ENCODE data around the gene RBFOX2. TPM values are rescaled to one million over a fixed set of nuclear protein-coding genes. Genes with fewer than 3 reads are reported as not detected.
A peak's percentile ranks its signal among the peaks of the same experiment; 100 is the strongest.

RBFOX2 gene
- total and polyA plus RNA-seq, 2 of the 13 experiments (the other 11 are each of a cell fraction or from before 2014, with no cell fraction given): 37.3 to 40.4 TPM

DNA sequence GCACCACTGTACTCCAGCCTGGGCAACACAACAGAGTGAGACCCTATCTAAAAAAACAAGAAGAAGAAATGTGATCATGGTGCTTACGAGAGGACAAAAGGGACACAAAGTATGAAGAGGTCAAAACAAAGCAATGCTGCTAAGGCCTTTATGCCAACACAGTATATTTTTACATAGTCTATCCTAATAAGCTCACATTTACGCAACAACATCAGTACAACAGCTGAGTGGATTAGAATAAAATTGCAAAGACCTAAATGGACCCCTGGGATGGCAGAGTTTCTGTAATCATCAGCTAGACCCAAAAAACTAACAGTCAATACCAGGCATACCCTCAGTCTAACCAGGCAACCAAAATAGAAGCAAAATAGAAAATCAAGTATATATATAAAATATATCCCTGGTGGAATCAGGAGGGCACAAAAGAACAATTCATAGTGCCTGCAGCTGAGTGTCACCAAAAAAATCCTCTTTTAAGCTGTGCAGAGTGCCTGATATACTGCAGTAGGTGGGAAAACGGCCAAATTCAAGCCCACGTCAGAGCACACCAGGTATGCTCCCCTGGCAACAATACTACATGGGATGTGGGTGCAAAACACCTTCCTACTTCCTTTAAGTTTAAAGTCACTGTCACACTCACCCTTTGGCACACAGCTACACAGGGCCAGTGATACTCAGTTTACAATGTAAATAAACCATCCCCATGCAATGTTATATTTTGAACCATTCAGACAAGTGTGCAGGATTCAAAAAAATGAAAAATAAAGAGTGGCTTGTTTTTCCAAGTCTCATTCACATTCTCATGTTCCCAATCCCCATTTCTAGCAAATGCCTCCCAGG is 57.8 kb downstream of the RBFOX2 start:
- Histone ChIP-seq H3K79me2 (ENCODE audit: insufficient read depth, low read length) (peaks cover 22% of the 10 kb centered on the region), H3K36me3 (replicated peaks in 1 of 2; ENCODE audit: control insufficient read depth in 1 of 2, insufficient read depth in 2 of 2, low read length in 2 of 2) (peaks cover 0 to 2% of the 10 kb centered on the region in 2 experiments; a peak in 2 of 5 replicates), H3K27me3 (ENCODE audit: control insufficient read depth in 1 of 2, insufficient read depth in 2 of 2, low read length in 2 of 2) (no peaks in the 10 kb centered on the region), H3K4me3 (replicated peaks in 1 of 3; ENCODE audit: insufficient read depth in 1 of 3, low read depth in 2 of 3, low read length in 3 of 3) (no peak overlapping the region), H3K9me3 (ENCODE audit: low read length) (no peaks in the 10 kb centered on the region), H3K4me1 (ENCODE audit: insufficient read depth, low read length) (peaks cover 30% of the 10 kb centered on the region), H2AFZ (ENCODE audit: low read length) (no peak overlapping the region), H3K27ac (ENCODE audit: extremely low read length, insufficient read depth, low read length) (peak overlapping the region; percentile 20), H3K4me2 (ENCODE audit: low read depth, low read length) (peak overlapping the region; percentile 35; the same call in 1 of the 2 replicates), H4K20me1 (ENCODE audit: insufficient read depth, low read length) (peaks cover 3% of the 10 kb centered on the region; the same call in 1 of the 2 replicates), H3K9ac (ENCODE audit: insufficient read depth, low read depth, low read length) (no peak overlapping the region)
- POLR2A ChIA-PET: interaction anchor here (0.6 to 1.1 kb wide), 3 partner anchors 24 to 95 kb away, joined by 3 to 6 read pairs (median 4); no protein-coding TSS in a partner anchor
- over 99% methylated on average over 4 of the region's 4 CpGs for WGBS (ENCODE audit: low lambda C conversion rate)
- in situ Hi-C loops (cut with HindIII; ENCODE audit: extremely low pct_ligation_motif_present, low pct_unique_long_range_greater_than_20kb) (no loop called here), intact Hi-C loops (cut with micrococcal nuclease; ENCODE audit: unreplicated experiment) (no loop called here)
- no peak for FAIRE-seq
- no peak; the same call in 1 of the 3 replicates for ATAC-seq
- TF ChIP-seq SIX1 (CRISPR knock-in tag; IDR thresholded peaks at IDR 0.05; ENCODE audit: borderline replicate concordance) (peak; percentile 82; the same call in 1 of the 2 replicates), TEAD3 (CRISPR knock-in tag; optimal IDR thresholded peaks at IDR 0.05; ENCODE audit: borderline replicate concordance) (no peak)
- CTCF ChIA-PET (ENCODE audit: low intra/inter-chr PET ratio, low total read pairs): no interaction called here
- DNase-seq (ENCODE audit: low spot score): no peak
- BruUV-seq (replicated peaks): no TSS peak

DNA sequence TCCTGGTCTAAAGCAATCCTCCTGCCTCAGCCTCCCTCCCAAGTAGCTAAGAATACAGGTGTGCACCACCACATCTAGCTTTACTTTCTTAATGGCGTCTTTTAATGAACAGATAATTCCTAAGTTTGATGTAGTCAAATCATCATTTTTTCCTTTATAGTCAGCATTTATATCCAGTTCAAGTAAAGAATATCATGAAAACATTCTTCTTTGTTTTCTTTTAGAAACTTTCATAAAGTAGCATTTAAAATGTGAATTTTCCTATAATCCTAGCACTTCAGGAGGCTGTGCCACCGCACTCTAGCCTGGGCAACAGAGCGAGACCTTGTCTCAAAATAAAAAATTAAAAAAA is 61.6 kb downstream of the RBFOX2 start:
- FAIRE-seq (no peak), ATAC-seq (no peak), DNase-seq (ENCODE audit: low spot score) (no peak)
- peaks cover 0 to 2% of the 10 kb centered on the region in 2 experiments; a peak in 2 of 5 replicates for H3K36me3 ChIP-seq (replicated peaks in 1 of 2; ENCODE audit: control insufficient read depth in 1 of 2, insufficient read depth in 2 of 2, low read length in 2 of 2)
- H3K9ac ChIP-seq (ENCODE audit: insufficient read depth, low read depth, low read length): no peak overlapping the region
- H3K4me2 ChIP-seq (ENCODE audit: low read depth, low read length): no peak overlapping the region
- no peaks in the 10 kb centered on the region for H3K27me3 ChIP-seq (ENCODE audit: control insufficient read depth in 1 of 2, insufficient read depth in 2 of 2, low read length in 2 of 2)
- peaks cover 3% of the 10 kb centered on the region; the same call in 1 of the 2 replicates for H4K20me1 ChIP-seq (ENCODE audit: insufficient read depth, low read length)
- no peak overlapping the region for H3K27ac ChIP-seq (ENCODE audit: extremely low read length, insufficient read depth, low read length)
- intact Hi-C loops (cut with micrococcal nuclease; ENCODE audit: unreplicated experiment) (no loop called here), in situ Hi-C loops (cut with HindIII; ENCODE audit: extremely low pct_ligation_motif_present, low pct_unique_long_range_greater_than_20kb) (no loop called here)
- no peaks in the 10 kb centered on the region for H3K9me3 ChIP-seq (ENCODE audit: low read length)
- WGBS (ENCODE audit: low lambda C conversion rate): 97% methylated on average over 3 of the region's 3 CpGs
- peaks cover 25% of the 10 kb centered on the region for H3K4me1 ChIP-seq (ENCODE audit: insufficient read depth, low read length)
- ChIA-PET CTCF (ENCODE audit: low intra/inter-chr PET ratio, low total read pairs) (no interaction called here), POLR2A (no interaction called here)
- no peak overlapping the region for H3K4me3 ChIP-seq (replicated peaks in 1 of 3; ENCODE audit: insufficient read depth in 1 of 3, low read depth in 2 of 3, low read length in 3 of 3)
- no TSS peak for BruUV-seq (replicated peaks)
- H2AFZ ChIP-seq (ENCODE audit: low read length): no peak overlapping the region
- H3K79me2 ChIP-seq (ENCODE audit: insufficient read depth, low read length): peaks cover 25% of the 10 kb centered on the region
- TF ChIP-seq FLYWCH1 (CRISPR knock-in tag; IDR thresholded peaks at IDR 0.05) (no peak), MAFF (IDR thresholded peaks at IDR 0.05; ENCODE audit: low read depth, low read length) (peak; percentile 54; the same call in 1 of the 2 replicates), ZNF761 (CRISPR knock-in tag; conservative IDR thresholded peaks at IDR 0.05) (no peak), PRMT3 (CRISPR knock-in tag; IDR thresholded peaks at IDR 0.05; ENCODE audit: borderline replicate concordance, low read depth) (no peak), ZNF333 (CRISPR knock-in tag; IDR thresholded peaks at IDR 0.05; ENCODE audit: borderline replicate concordance) (no peak), ZNF674 (CRISPR knock-in tag; IDR thresholded peaks at IDR 0.05; ENCODE audit: low read depth) (no peak), MAFK (conservative IDR thresholded peaks at IDR 0.05 in 1 of 2, IDR thresholded peaks at IDR 0.05 in 1 of 2; ENCODE audit: low read length in 2 of 2) (peak in 1 of 2 experiments; percentile 69; a peak in 2 of 4 replicates), ATF7 (IDR thresholded peaks at IDR 0.05) (no peak), ATF7 (CRISPR knock-in tag; IDR thresholded peaks at IDR 0.05) (no peak), ZNF263 (CRISPR knock-in tag; IDR thresholded peaks at IDR 0.05) (no peak), JDP2 (CRISPR knock-in tag; IDR thresholded peaks at IDR 0.05; ENCODE audit: borderline replicate concordance) (no peak)
- TF ChIP-seq, protein P1, sequence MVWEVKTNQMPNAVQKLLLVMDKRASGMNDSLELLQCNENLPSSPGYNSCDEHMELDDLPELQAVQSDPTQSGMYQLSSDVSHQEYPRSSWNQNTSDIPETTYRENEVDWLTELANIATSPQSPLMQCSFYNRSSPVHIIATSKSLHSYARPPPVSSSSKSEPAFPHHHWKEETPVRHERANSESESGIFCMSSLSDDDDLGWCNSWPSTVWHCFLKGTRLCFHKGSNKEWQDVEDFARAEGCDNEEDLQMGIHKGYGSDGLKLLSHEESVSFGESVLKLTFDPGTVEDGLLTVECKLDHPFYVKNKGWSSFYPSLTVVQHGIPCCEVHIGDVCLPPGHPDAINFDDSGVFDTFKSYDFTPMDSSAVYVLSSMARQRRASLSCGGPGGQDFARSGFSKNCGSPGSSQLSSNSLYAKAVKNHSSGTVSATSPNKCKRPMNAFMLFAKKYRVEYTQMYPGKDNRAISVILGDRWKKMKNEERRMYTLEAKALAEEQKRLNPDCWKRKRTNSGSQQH (CRISPR knock-in tag; IDR thresholded peaks at IDR 0.05; ENCODE audit: low read depth): no peak
- TF ChIP-seq, protein P2, sequence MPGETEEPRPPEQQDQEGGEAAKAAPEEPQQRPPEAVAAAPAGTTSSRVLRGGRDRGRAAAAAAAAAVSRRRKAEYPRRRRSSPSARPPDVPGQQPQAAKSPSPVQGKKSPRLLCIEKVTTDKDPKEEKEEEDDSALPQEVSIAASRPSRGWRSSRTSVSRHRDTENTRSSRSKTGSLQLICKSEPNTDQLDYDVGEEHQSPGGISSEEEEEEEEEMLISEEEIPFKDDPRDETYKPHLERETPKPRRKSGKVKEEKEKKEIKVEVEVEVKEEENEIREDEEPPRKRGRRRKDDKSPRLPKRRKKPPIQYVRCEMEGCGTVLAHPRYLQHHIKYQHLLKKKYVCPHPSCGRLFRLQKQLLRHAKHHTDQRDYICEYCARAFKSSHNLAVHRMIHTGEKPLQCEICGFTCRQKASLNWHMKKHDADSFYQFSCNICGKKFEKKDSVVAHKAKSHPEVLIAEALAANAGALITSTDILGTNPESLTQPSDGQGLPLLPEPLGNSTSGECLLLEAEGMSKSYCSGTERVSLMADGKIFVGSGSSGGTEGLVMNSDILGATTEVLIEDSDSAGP (CRISPR knock-in tag; IDR thresholded peaks at IDR 0.05; ENCODE audit: borderline replicate concordance): no peak
